GM12891 (cell line): ENCODE data around the gene ZBED3.

Source experiments
- POLR2A ChIP-seq: IDR thresholded peaks from 2 replicates; pipeline ENCODE4 v1.6.1; 2011; ENCODE audit warnings: low read depth, low read length, control low read depth
- POLR2AphosphoS5 ChIP-seq: IDR thresholded peaks from 2 replicates; pipeline ENCODE4 v1.6.1; 2011; ENCODE audit warnings: low read depth, low read length, control low read depth
- POU2F2 ChIP-seq: IDR thresholded peaks from 2 replicates; pipeline ENCODE4 v1.6.1; 2011; ENCODE audit warnings: low read depth, mild to moderate bottlenecking, control low read depth, low read length, moderate library complexity
- SPI1 ChIP-seq: IDR thresholded peaks from 2 replicates; pipeline ENCODE4 v1.6.1; 2011; ENCODE audit warnings: low read depth, low read length, control low read depth
- TAF1 ChIP-seq: IDR thresholded peaks from 2 replicates; pipeline ENCODE4 v1.6.1; 2011; ENCODE audit warnings: low read depth, low read length, control low read depth

DNA sequence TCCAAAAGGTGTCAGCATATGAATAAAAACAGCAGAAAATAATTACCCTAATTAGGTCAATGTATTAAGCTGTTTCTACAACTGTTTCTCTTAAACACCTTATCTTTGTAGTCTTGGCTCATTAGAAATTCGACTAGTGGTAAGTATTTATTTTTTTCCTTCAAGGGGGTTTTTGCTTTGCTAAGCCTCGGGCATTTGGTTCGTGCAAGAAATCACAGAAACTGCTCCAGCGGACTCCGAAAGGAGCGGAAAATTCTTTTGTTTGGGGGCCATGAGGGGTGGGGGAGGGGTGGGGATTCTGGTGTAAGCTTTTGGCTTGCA lies 757 bp downstream of the ZBED3 start:
- TF ChIP-seq TAF1: no peak
- TF ChIP-seq POLR2AphosphoS5: no peak
- TF ChIP-seq POLR2A: no peak
- TF ChIP-seq POU2F2: no peak
- no peak for TF ChIP-seq SPI1
